Measurements from ENCODE around the gene TTYH2. TPM values are rescaled to one million over a fixed set of nuclear protein-coding genes. Genes with fewer than 3 reads are reported as not detected.

Gene TTYH2
- total and polyA plus RNA-seq, 3 experiments from 2014 or later: 6.0 to 17.4 (median 17.1) TPM

DNA sequence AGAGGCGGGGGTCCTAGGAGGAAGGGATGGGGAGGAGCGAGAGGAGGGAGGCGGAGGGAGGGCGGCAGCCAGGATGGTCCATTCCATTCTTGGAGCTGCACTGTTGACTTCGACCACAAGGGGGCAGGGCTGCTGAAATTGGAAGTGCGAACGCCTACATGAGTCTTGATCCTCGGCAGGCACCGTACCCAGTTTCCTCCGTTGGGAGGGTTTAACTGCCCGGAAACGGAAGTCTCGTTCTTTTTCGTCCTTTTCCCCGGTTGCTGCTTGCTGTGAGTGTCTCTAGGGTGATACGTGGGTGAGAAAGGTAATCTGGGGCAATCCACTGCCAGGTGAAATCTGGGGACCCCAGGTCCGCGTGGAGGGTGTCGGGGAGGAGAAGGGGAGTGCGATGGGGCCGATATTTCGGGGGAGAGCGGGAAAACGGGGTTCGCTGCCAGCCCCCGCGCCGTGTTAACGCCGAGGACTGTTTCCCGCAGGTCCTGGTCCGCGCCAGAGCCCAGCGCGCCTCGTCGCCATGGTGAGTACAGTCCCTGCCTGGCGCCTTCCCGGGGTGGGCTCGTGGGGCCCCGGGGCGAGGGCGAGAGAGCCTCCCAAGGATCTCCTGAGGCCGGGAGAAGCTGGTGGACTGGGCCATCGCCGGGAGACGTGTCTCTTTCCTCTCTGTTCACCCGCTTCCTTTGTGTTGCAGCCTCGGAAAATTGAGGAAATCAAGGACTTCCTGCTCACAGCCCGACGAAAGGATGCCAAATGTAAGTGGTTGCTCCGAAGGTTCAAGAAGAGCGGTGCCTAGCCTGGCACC is 9.7 kb upstream of the TTYH2 start, which contains the start of gene RPL38:
Gene RPL38, plus strand, starts transcription at position 240 of the 802 bp plus-strand sequence. Its CDS starts 278 bp downstream, at position 518.
- no peaks in the 10 kb centered on the region for H3K9me3 ChIP-seq (ENCODE audit: low read length)
- peak; percentile 91 to 97 (median 94) for DNase-seq
- Mint-ChIP-seq H3K27ac (peak within 1 kb of the TSS; percentile 86 to 99 (median 96)), H3K4me3 (peak within 1 kb of the TSS; percentile 92 to 99 (median 97)), H3K36me3 (peaks cover 8 to 43% (median 10%) of the 10 kb centered on the region in 3 donors), H3K4me1 (peaks cover 34 to 50% (median 46%) of the 10 kb centered on the region in 3 donors), H3K9me3 (no peaks in the 10 kb centered on the region), H3K27me3 (peaks cover 14 to 33% of the 10 kb centered on the region in 2 donors)
- H3K27me3 ChIP-seq (ENCODE audit: insufficient read depth, low read length, poor library complexity, severe bottlenecking): peaks cover 7% of the 10 kb centered on the region
- CTCF ChIA-PET: interaction anchor here (0.8 to 5.2 kb wide), 9 partner anchors 9 to 156 kb away, joined by 3 to 42 read pairs (median 4); partner anchors contain the start of gene TTYH2
- H3K4me3 ChIP-seq (ENCODE audit: low read length): peak within 1 kb of the TSS; percentile 90
- peak within 1 kb of the TSS; percentile 86 for H3K27ac ChIP-seq (ENCODE audit: low read depth, low read length)
- peaks cover 27% of the 10 kb centered on the region for H3K36me3 ChIP-seq (ENCODE audit: insufficient read depth, low read length)
- POLR2A ChIA-PET: interaction anchor here (0.6 to 1.7 kb wide), 6 partner anchors 9 to 159 kb away, joined by 3 to 9 read pairs (median 6); partner anchors contain the start of gene TTYH2
- H3K4me1 ChIP-seq (ENCODE audit: insufficient read depth, low read length): peaks cover 43% of the 10 kb centered on the region

DNA sequence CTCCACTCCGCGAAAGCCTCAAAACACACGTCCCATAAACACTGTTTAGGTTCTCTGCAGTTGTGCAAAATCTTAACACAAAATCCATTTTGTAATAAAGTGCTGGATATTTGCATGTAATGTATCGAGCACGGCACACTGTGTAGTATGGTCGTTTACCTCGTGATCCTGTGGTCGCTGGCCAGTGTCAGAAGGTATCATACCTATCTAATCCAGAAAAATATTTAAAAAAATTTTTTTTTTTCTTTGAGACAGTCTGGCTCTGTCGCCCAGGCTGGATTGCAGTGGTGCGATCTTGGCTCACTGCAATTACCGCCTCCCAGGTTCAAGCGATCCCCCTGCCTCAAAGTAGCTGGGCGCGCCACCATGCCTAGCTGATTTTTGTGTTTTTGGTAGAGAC is 8.9 kb upstream of the TTYH2 start:
- Histone ChIP-seq H3K27me3 (ENCODE audit: insufficient read depth, low read length, poor library complexity, severe bottlenecking) (peaks cover 7% of the 10 kb centered on the region), H3K27ac (ENCODE audit: low read depth, low read length) (peak overlapping the region; percentile 86), H3K4me3 (ENCODE audit: low read length) (peak overlapping the region; percentile 90), H3K9me3 (ENCODE audit: low read length) (no peaks in the 10 kb centered on the region), H3K36me3 (ENCODE audit: insufficient read depth, low read length) (peaks cover 34% of the 10 kb centered on the region), H3K4me1 (ENCODE audit: insufficient read depth, low read length) (peaks cover 42% of the 10 kb centered on the region)
- no peak for DNase-seq
- H3K4me3 Mint-ChIP-seq: peak overlapping the region; percentile 92 to 99 (median 97)
- H3K36me3 Mint-ChIP-seq: peaks cover 10 to 52% (median 11%) of the 10 kb centered on the region in 3 donors
- CTCF ChIA-PET: interaction anchor here (1.0 to 5.2 kb wide), 6 partner anchors 8 to 250 kb away, joined by 3 to 42 read pairs (median 6); partner anchors contain the start of gene TTYH2
- POLR2A ChIA-PET: interaction anchor here (0.6 to 1.7 kb wide), 3 partner anchors 9 to 76 kb away, joined by 3 to 9 read pairs (median 3); partner anchors contain the start of gene TTYH2
- peak overlapping the region; percentile 80 to 95 (median 86) for H3K27ac Mint-ChIP-seq
- H3K4me1 Mint-ChIP-seq: peaks cover 39 to 50% (median 50%) of the 10 kb centered on the region in 3 donors
- no peaks in the 10 kb centered on the region for H3K9me3 Mint-ChIP-seq
- peaks cover 14 to 29% of the 10 kb centered on the region in 2 donors for H3K27me3 Mint-ChIP-seq

DNA sequence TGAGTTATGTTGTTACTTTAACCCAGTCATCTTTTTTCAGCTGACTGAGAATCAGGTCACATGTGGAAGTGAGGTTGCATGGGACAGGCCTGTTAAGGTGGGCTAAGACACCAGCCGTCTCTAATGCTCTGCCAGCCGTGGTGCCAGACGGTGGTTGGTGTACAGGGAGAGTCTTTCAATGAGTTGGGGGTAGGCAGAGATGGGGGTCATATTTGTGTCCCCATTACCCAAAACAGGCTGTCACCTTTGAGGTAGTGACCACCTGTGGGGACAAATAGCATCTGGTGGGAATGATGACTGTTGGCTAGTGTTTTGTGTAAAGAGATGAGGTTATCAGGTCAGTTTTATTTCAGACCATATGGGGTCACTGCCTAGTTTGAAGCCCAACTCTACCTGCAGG is 8.1 kb upstream of the TTYH2 start:
- ChIA-PET POLR2A (interaction anchor here (1.7 kb wide), 1 partner anchor 8 kb away, joined by 9 read pairs; the partner anchor contains the start of gene TTYH2), CTCF (interaction anchor here (0.6 to 5.2 kb wide), 4 partner anchors 92 to 249 kb away, joined by 3 to 42 read pairs (median 3); no protein-coding TSS in a partner anchor)
- Mint-ChIP-seq H3K27ac (peak overlapping the region in 7 of 8 donors; percentile 77 to 87 (median 83)), H3K4me1 (peaks cover 39 to 51% (median 48%) of the 10 kb centered on the region in 3 donors), H3K4me3 (peak overlapping the region; percentile 47 to 99 (median 97)), H3K36me3 (peaks cover 10 to 60% (median 13%) of the 10 kb centered on the region in 3 donors), H3K9me3 (no peaks in the 10 kb centered on the region), H3K27me3 (peaks cover 10 to 21% of the 10 kb centered on the region in 2 donors)
- Histone ChIP-seq H3K27me3 (ENCODE audit: insufficient read depth, low read length, poor library complexity, severe bottlenecking) (peaks cover 7% of the 10 kb centered on the region), H3K4me1 (ENCODE audit: insufficient read depth, low read length) (peaks cover 37% of the 10 kb centered on the region), H3K4me3 (ENCODE audit: low read length) (peak overlapping the region; percentile 24), H3K9me3 (ENCODE audit: low read length) (no peaks in the 10 kb centered on the region), H3K27ac (ENCODE audit: low read depth, low read length) (peak overlapping the region; percentile 86), H3K36me3 (ENCODE audit: insufficient read depth, low read length) (peaks cover 40% of the 10 kb centered on the region)
- DNase-seq: no peak

DNA sequence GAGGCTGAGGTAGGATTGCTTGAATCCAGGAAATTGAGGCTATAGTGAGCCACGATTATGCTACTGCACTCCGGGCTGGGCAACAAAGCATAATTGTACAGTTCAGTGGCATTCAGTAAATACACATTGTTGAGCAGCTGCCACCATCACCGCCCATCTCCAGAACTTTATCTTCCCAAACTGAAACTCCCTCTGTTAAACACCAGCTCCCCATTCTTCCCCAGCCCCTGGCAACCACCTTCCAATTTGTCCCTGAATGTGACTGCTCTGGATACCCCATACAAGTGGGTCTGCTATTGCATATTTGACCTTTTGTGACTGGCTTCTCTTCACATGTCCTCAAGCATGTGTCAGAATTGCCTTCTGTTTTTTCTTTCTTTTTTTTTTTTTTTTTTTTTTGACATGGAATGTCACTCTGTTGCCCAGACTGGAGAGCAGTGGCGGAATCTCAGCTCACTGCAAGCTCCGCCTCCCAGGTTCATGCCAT is 7.0 kb upstream of the TTYH2 start:
- no peaks in the 10 kb centered on the region for H3K27me3 ChIP-seq (ENCODE audit: insufficient read depth, low read length, poor library complexity, severe bottlenecking)
- peaks cover 41% of the 10 kb centered on the region for H3K36me3 ChIP-seq (ENCODE audit: insufficient read depth, low read length)
- no peak for DNase-seq
- Mint-ChIP-seq H3K27ac (peak overlapping the region; percentile 16 to 76 (median 46)), H3K36me3 (peaks cover 10 to 63% (median 16%) of the 10 kb centered on the region in 3 donors), H3K4me3 (peak overlapping the region; percentile 50 to 69 (median 59)), H3K4me1 (peaks cover 44 to 62% (median 56%) of the 10 kb centered on the region in 3 donors), H3K27me3 (peaks cover 8 to 12% of the 10 kb centered on the region in 2 donors), H3K9me3 (no peaks in the 10 kb centered on the region)
- peaks cover 41% of the 10 kb centered on the region for H3K4me1 ChIP-seq (ENCODE audit: insufficient read depth, low read length)
- no peak overlapping the region for H3K4me3 ChIP-seq (ENCODE audit: low read length)
- no peak overlapping the region for H3K27ac ChIP-seq (ENCODE audit: low read depth, low read length)
- POLR2A ChIA-PET: no interaction called here
- H3K9me3 ChIP-seq (ENCODE audit: low read length): no peaks in the 10 kb centered on the region
- CTCF ChIA-PET: interaction anchor here (0.6 to 5.2 kb wide), 3 partner anchors 91 to 156 kb away, joined by 3 to 42 read pairs (median 3); no protein-coding TSS in a partner anchor

DNA sequence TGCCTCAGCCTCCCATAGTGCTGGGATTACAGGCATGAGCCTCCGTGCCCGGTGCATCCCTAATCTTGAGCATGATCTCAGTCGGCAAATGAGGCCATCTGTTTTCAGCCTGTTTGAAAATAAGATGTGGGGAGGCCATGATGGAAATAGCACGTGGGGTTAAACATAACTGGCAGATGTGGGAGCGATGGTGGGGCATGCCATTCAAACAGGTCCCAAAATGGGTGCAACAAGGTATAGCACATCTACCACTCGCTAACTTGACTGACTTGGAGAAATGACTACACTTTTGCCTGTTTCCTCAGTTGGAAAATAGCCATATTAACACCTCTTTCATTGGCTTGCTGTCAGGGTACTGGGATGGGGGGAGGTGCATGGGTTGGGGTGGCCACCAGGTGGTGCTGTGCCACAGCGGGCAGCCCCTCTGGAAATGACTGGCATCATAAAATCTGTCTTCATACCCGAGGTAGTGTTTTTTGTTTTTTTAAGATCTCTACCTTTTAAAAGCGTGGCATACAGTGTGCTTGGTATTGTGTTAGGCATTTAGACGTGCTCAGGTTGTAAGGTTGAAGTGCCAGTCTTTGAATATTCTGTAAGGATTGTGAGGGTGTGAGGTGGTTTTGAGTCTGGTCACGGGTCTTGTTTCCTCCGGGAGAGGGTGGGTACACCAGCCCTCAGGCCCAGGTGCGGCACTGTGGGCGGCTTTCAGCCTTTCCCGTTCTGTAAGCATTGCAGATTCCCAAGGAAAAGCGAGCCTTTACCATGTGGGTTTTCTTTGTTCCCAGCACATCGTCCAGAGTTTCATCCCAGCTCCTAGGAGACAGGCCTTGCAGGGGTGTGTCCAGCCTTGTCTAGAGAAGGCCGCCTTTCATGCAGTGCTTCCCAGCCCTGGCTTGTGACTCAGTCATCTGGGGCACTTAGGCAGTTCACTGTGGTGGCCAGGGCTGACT is 2.9 kb upstream of the TTYH2 start:
- peaks cover 42% of the 10 kb centered on the region for H3K4me1 ChIP-seq (ENCODE audit: insufficient read depth, low read length)
- ChIA-PET POLR2A (interaction anchor here (1.1 to 3.0 kb wide), 2 partner anchors 73 to 86 kb away, joined by 3 to 9 read pairs; no protein-coding TSS in a partner anchor), CTCF (interaction anchor here (0.8 to 3.3 kb wide), 15 partner anchors 8 to 321 kb away, joined by 3 to 13 read pairs (median 3); partner anchors contain the start of genes BTBD17 and CD300LB)
- H3K36me3 ChIP-seq (ENCODE audit: insufficient read depth, low read length): peaks cover 36% of the 10 kb centered on the region
- H3K27me3 ChIP-seq (ENCODE audit: insufficient read depth, low read length, poor library complexity, severe bottlenecking): no peaks in the 10 kb centered on the region
- no peaks in the 10 kb centered on the region for H3K9me3 ChIP-seq (ENCODE audit: low read length)
- Mint-ChIP-seq H3K4me1 (peaks cover 53 to 83% (median 61%) of the 10 kb centered on the region in 3 donors), H3K9me3 (no peaks in the 10 kb centered on the region), H3K27ac (peak overlapping the region; percentile 33 to 93 (median 85)), H3K36me3 (peaks cover 1 to 50% (median 9%) of the 10 kb centered on the region in 3 donors), H3K4me3 (peak overlapping the region in 6 of 7 donors; percentile 3 to 83 (median 62)), H3K27me3 (peaks cover 0 to 3% of the 10 kb centered on the region in 2 donors)
- DNase-seq: peak; percentile 72 to 88 (median 77)
- H3K27ac ChIP-seq (ENCODE audit: low read depth, low read length): no peak overlapping the region
- H3K4me3 ChIP-seq (ENCODE audit: low read length): no peak overlapping the region

DNA sequence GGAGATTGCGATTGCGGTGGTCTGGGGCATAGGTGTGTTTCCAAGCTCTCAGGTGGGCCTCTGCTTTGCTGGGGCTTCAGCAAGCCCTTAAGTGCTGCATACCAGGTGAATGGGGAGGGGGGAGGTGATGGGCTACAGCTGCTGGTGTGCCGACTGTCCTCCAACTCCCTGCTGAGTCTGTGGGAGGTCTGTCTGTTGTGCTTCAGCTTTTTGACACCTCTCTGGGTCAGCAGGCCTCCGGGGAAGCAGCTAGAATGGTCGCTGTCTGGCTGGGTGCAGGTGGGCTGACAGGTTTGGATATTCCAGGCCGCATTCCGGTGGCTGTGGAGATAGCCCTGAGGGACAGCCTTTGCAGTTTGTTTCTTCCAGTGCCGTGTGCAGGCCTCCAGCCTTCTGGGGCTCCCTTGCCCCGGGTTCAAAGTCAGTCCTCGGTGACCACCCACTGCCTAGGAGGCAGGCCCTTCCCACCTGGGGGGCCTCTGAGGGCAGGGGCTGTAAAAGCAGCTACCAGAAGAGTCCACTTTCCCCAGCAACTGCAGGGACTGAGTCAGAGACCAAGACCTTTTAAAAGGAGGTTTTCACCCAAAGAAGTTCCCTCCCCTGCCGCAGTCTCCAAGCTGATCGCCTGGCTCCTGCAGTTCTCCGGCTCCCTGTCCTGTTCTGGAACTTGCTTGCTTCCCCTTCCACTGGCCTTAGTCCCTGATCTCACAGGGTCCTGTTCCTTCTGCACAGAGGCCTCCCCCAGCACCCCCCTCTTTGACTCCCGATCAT is 2.0 kb upstream of the TTYH2 start:
- Histone ChIP-seq H3K36me3 (ENCODE audit: insufficient read depth, low read length) (peaks cover 29% of the 10 kb centered on the region), H3K27ac (ENCODE audit: low read depth, low read length) (peak overlapping the region; percentile 39), H3K27me3 (ENCODE audit: insufficient read depth, low read length, poor library complexity, severe bottlenecking) (no peaks in the 10 kb centered on the region), H3K4me1 (ENCODE audit: insufficient read depth, low read length) (peaks cover 40% of the 10 kb centered on the region), H3K4me3 (ENCODE audit: low read length) (no peak overlapping the region), H3K9me3 (ENCODE audit: low read length) (no peaks in the 10 kb centered on the region)
- CTCF ChIA-PET: interaction anchor here (0.8 to 3.3 kb wide), 15 partner anchors 9 to 321 kb away, joined by 3 to 13 read pairs (median 3); partner anchors contain the start of genes BTBD17 and CD300LB
- Mint-ChIP-seq H3K27ac (peak overlapping the region in 6 of 8 donors; percentile 72 to 100 (median 80)), H3K9me3 (no peaks in the 10 kb centered on the region), H3K4me1 (peaks cover 53 to 84% (median 61%) of the 10 kb centered on the region in 3 donors), H3K27me3 (peaks cover 0 to 3% of the 10 kb centered on the region in 2 donors), H3K4me3 (peak overlapping the region; percentile 87 to 95 (median 90)), H3K36me3 (peaks cover 0 to 47% (median 8%) of the 10 kb centered on the region in 3 donors)
- no peak for DNase-seq
- POLR2A ChIA-PET: interaction anchor here (0.5 to 3.0 kb wide), 4 partner anchors 9 to 85 kb away, joined by 3 to 9 read pairs (median 4); no protein-coding TSS in a partner anchor
